GM18519 (cell line): ENCODE measurements around the gene CPNE9.
A peak's percentile ranks its signal among the peaks of the same experiment; 100 is the strongest.

Experiments
- ATAC-seq: cut with Tn5 transposase; IDR thresholded peaks from one replicate; pipeline ENCODE4 v1.9.1; 2021; ENCODE audit warnings: mild to moderate bottlenecking, moderate library complexity; ENCODE audit not compliant: unreplicated experiment, low FRiP score

Gene CPNE9

DNA sequence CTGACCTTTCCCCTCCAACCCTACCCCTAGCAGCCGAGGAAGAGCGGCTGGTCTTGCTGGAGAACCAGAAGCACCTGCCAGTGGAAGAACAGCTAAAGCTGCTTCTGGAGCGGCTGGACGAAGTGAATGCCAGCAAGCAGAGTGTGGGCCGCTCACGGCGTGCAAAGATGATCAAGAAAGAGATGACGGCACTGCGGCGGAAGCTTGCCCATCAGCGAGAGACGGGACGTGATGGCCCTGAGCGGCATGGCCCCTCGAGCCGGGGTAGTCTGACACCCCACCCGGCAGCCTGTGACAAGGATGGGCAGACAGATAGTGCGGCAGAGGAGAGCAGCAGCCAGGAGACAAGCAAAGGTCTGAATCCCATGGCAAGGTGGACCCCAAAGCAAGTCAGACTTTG, 39.9 kb downstream of the CPNE9 start:
- ATAC-seq, result no peak

DNA sequence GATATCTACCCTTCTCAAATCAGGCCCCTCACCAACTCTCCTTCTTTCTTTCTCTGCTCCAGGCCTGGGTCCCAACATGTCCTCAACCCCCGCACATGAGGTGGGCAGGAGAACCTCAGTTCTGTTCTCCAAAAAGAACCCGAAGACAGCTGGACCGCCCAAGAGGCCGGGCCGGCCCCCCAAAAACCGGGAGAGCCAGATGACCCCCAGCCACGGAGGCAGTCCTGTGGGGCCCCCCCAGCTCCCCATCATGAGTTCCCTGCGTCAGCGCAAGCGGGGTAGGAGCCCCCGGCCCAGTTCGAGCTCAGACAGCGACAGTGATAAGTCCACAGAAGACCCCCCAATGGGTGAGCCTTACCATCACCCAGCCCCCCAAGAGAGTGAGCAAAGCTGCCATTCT, 40.5 kb downstream of the CPNE9 start:
- ATAC-seq, result no peak

DNA sequence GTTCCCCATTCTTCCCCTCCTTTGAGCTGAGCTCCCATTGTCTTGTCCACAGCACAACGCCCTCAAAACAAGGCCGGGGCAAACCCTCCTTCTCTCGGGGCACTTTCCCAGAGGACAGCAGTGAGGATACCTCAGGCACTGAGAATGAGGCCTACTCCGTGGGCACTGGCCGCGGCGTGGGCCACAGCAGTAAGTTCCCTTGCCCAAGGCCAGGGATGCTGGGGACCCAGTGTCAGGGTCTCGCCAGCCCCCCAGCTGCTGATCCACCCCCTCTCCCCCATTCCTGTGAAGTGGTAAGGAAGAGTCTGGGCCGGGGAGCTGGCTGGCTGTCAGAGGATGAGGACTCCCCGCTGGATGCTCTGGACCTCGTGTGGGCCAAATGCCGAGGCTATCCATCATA, 41.9 kb downstream of the CPNE9 start:
- no peak for ATAC-seq

DNA sequence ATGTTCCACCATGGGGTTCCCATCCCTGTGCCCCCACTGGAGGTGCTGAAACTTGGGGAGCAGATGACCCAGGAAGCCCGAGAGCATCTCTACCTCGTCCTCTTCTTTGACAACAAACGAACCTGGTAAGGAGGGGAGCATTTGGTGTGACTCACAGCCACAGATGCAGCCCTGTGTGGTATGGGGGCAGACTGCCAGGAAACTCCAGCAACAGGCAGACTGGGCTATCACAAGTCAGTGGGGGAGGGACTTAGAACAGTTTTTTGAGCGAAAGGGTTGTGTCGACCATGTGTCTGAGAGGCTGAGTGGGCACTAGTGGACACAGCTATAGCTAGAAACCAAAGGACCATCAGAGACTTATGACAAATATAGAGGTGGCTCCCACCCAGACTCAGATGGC, 42.7 kb downstream of the CPNE9 start:
- no peak for ATAC-seq

DNA sequence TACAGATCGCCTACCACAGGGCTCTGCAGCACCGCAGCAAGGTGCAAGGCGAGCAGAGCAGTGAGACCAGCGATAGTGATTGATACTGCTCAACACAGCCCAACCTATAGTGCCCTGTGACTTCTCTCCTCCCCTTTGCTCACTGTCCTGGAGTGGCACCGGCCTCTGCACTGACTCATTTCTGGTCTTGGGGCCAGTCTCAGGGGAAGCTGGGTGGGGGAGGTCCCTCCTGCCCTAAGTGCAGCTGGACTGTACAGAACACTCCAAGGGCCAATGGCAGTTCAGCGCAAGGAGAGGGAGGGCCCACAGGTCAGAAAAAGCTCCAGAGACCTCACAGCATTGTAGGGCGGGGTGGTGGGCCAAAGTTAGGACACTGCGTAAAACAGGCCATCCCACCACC, 43.6 kb downstream of the CPNE9 start:
- no peak for ATAC-seq

- ATAC-seq, result no peak
These were observed 44.4 kb downstream of the CPNE9 start for GRCh38 chr3:9748031-9748430.

GRCh38 chr3:9749296-9749644, 45.6 kb downstream of the CPNE9 start:
- peak; percentile 1 for ATAC-seq

DNA sequence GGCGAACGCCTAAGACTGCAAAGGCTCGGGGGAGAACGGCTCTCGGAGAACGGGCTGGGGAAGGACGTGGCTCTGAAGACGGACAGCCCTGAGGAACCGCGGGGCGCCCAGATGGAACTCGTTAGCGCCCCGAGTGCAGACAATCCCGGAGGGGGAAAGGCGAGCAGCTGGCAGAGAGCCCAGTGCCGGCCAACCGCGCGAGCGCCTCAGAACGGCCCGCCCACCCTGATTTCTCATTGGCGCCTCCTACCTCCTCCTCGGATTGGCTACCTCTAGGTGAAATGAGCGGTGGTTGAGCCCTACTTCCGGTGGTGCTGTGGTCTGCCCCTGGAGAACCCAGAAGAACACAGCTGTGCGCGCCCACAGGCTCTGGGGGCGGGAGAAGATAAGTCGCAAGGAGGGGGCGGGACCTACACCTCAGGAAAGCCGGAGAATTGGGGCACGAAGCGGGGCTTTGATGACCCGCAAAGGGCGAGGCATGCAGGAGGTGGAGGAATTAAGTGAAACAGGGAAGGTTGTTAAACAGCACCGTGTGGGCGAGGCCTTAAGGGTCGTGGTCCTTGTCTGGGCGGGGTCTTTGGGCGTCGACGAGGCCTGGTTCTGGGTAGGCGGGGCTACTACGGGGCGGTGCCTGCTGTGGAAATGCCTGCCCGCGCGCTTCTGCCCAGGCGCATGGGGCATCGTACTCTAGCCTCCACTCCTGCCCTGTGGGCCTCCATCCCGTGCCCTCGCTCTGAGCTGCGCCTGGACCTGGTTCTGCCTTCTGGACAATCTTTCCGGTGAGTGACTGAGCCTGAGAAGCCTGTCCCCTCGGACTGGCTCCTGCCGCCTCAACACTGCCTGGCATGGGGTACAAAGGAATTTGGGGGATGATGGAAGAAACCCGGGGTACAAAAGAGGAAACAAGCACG, 46.3 kb downstream of the CPNE9 start, which contains the start of gene OGG1:
TSS of gene OGG1 (plus strand) at position 308 of the 911 bp plus-strand sequence. CDS start at position 643, 335 bp downstream.
- peak; percentile 84 for ATAC-seq

- ATAC-seq, result no peak
These were observed 47.2 kb downstream of the CPNE9 start for GRCh38 chr3:9750556-9751411.

DNA sequence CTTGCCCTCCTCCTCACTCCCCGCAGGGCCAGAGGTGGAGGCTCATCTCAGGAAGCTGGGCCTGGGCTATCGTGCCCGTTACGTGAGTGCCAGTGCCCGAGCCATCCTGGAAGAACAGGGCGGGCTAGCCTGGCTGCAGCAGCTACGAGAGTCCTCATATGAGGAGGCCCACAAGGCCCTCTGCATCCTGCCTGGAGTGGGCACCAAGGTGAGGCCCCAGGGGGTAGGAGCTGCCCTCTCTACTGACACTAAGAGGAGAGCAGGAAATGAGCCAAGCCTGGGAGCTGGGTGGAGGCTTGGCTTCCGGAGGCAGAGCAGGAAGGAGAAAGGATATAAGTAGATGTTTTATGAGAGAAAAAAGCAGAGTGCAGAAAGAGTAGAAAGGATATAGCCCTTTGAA, 51.0 kb downstream of the CPNE9 start:
- ATAC-seq, result no peak

DNA sequence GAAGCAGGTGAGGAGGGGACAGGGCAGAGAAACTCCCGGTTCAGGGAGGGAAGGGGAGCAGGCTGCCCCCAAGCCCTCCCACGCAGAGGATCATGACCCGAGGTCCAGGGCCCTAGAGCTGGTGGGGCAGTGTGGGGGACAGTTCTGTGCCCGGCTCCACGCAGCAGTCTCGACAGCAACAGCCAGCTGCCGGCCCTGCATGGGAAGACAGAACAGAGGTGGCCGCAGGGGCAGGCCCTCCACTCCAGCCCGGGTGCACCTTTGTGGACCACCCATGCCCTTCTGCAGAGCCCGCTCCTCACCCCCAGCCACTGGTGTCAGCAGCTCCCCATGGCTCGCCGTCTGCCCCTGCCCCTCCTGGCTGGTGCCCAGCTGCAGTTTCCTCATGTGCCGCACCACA, 53.8 kb downstream of the CPNE9 start:
- ATAC-seq, result no peak

DNA sequence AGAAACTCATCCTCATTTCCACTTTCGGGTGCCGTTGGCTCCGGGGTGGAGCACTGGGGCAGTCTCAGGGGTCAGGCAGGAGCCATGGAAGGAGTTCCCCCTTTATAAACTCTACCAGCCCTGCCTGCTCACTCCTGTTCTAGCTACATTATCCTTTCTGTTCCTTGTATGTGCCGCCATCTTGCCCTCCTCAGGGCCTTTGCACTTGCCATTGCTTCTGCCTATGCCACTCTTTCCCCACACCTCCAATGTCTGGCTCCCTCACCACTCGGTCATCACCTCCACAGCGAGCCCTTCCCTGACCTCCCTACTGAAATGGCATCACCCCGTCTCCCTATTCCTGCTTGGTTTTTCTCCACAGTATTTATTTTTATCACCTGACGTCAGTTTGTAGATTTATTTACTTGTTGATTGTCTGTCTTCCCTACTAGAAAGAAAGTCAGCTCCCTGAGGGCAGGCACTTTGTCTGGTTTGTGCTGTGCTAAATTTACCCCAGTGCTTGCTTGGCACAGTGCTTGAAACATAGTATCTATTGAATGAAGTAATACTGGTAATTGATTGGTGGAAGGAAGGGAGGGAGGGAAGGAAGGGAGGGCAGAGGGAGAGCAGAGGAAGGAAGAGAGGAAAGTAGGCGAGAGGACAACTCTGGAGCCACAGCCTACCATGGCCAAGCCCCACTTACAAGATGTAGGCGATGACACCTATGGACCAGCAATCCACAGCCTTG, 57.3 kb downstream of the CPNE9 start:
- no peak for ATAC-seq

GRCh38 chr3:9761919-9762318, 58.3 kb downstream of the CPNE9 start:
- ATAC-seq, result no peak

DNA sequence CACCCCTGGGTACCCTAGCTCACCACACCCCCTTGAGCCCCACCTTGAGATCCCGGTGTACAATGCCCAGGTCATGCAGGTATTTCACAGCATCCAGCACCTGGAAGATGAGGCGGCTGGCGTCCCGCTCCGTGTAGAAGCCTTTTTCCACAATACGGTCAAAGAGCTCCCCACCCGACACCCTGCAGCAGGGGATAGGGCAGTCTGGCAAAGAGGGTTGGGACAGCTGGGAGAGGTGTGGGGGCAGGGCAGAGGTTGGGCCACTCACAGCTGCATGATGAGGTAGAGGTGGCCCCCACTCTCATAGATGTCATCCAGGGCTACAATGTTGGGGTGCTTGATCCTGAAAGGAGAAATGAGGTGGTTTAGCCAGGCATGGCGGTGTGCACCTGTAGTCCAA, 59.2 kb downstream of the CPNE9 start:
- no peak for ATAC-seq

DNA sequence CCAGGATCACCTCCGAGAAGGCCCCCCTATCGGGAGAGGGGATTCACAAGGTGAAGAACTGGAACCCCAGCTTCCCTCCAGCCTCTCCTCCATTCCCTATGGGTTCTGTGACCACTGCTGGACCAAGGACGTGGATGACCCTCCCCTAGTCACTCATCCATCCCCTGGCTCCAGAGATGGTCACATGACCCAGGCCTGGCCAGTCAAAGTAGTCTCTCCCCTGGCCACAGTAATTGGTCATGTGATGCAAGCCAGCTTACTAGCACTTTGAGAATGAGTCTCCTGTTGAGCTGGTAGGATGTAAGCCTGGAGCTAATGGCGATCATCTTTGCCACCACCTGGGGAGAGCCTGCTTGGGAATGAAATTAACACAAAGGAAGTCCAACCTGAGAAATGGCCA, 62.2 kb downstream of the CPNE9 start:
- no peak for ATAC-seq

DNA sequence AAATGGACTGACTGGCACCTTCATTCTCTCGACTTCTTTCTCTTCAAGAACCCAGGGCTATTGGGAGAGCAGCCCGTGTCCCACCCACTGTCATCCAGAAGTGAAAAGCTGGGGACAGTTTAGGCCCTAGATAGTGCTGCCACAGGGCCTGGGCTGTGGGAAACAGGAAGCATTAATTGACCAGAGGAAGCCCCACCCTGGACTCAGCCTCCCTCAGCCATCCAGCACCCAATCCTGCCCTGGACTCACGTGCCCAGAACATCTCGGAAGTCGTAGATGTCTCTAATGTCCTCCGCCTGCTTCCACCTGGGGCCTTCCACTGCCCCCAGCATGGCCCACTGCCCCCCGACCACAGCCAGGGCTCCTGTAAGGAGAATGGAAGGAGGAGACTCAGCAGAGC, 63.8 kb downstream of the CPNE9 start:
- ATAC-seq, result no peak

- no peak for ATAC-seq
These were observed 64.6 kb downstream of the CPNE9 start for GRCh38 chr3:9768141-9768775.

- ATAC-seq, result no peak
These were observed 65.4 kb downstream of the CPNE9 start for GRCh38 chr3:9769012-9769411.

DNA sequence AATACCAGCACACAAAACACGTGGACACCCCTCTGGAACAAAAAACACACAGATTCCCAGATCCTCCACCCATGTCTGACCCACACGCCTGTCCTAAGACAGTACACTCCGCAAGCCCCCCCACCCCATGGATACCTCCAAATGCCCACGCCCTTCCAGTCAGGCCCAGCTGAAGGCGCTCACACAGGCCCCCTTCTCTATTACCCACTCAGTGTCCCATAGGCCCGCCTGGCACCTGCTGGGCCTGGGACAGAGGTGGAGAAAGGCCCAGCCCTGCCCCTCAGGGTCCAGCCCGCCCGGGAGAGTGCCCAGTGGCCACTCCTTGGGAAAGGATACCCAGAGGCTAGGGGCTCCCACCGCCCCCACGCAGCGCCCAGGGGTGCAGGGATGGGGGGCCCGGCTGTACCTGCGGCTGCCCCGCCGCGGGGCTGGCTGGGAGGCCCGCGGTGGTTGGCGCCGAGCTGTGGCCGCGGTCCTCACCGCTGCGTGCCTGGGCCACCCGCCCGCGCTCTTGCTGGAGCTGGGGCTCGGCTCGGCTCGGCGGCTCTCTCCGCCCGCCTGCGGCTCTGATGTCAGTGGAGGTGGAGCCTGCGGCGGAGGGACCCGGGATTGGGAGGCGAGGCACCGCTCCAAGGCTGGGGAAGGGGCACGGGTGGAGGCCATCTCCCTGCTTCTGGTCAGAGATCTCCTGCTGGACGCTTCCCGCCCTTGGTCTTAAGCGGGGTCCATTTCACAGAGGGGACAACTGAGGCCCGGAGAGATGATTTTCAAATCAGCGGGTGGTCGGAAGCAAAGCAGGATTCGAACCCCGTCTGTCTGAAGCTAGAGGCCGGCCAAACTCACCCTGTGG, 66.0 kb downstream of the CPNE9 start, which contains the start of gene CAMK1:
TSS of gene CAMK1 (minus strand) at position 522 of the 850 bp plus-strand sequence. CDS start 2,198 bp downstream, outside the sequence.
- no peak for ATAC-seq
